HEK293 (cell line): Measurements from ENCODE around the gene DEDD2.

Source experiments
- CTCF ChIP-seq: fragments of 450-650 bp; formaldehyde crosslinking; IDR thresholded peaks from 2 replicates; pipeline ENCODE4 v1.5.1; 2016; ENCODE audit warnings: missing biosample characterization, missing genetic modification characterization
- HOXC10 ChIP-seq: sonication (generic); formaldehyde crosslinking; IDR thresholded peaks from 2 replicates; pipeline ENCODE4 v1.8.1; 2023; ENCODE audit warnings: mild to moderate bottlenecking, missing genetic modification reagents
- HOXD13 ChIP-seq: sonication (generic); formaldehyde crosslinking; IDR thresholded peaks from 2 replicates; pipeline ENCODE4 v1.8.0; 2022; ENCODE audit warnings: missing genetic modification reagents, borderline replicate concordance
- PRDM1 ChIP-seq: fragments of 450-650 bp; formaldehyde crosslinking; IDR thresholded peaks from 2 replicates; pipeline ENCODE4; 2016; ENCODE audit warnings: missing biosample characterization, missing genetic modification characterization
- PRDM10 ChIP-seq: fragments of 450-650 bp; formaldehyde crosslinking; IDR thresholded peaks from 2 replicates; pipeline ENCODE4 v1.5.1; 2016; ENCODE audit warnings: missing biosample characterization, missing genetic modification characterization
- SCRT1 ChIP-seq: fragments of 450-650 bp; formaldehyde crosslinking; IDR thresholded peaks from 2 replicates; pipeline ENCODE4 v1.5.1; 2016; ENCODE audit warnings: missing biosample characterization, missing genetic modification characterization, borderline replicate concordance
- YY1 ChIP-seq: fragments of 450-650 bp; formaldehyde crosslinking; IDR thresholded peaks from 2 replicates; pipeline ENCODE4 v1.5.1; 2018; ENCODE audit warnings: missing biosample characterization, missing genetic modification characterization
- ZBTB49 ChIP-seq: fragments of 450-650 bp; formaldehyde crosslinking; IDR thresholded peaks from 2 replicates; pipeline ENCODE4 v1.5.1; 2016; ENCODE audit warnings: missing biosample characterization, missing genetic modification characterization, low read depth
- ZFP69B ChIP-seq: fragments of 450-650 bp; formaldehyde crosslinking; IDR thresholded peaks from 2 replicates; pipeline ENCODE4 v1.5.1; 2016; ENCODE audit warnings: missing biosample characterization, missing genetic modification characterization
- ZNF114 ChIP-seq: fragments of 450-650 bp; formaldehyde crosslinking; IDR thresholded peaks from 2 replicates; pipeline ENCODE4 v1.5.0; 2017; ENCODE audit warnings: missing biosample characterization, missing genetic modification characterization
- ZNF133 ChIP-seq: fragments of 450-650 bp; formaldehyde crosslinking; IDR thresholded peaks from 2 replicates; pipeline ENCODE4 v1.5.1; 2016; ENCODE audit warnings: missing biosample characterization, missing genetic modification characterization
- ZNF140 ChIP-seq: fragments of 450-650 bp; formaldehyde crosslinking; IDR thresholded peaks from 2 replicates; pipeline ENCODE4 v1.5.1; 2016; ENCODE audit warnings: missing biosample characterization, missing genetic modification characterization
- ZNF175 ChIP-seq: fragments of 450-650 bp; formaldehyde crosslinking; IDR thresholded peaks from 2 replicates; pipeline ENCODE4 v1.5.1; 2016; ENCODE audit warnings: missing biosample characterization, missing genetic modification characterization
- ZNF26 ChIP-seq: fragments of 450-650 bp; formaldehyde crosslinking; IDR thresholded peaks from 2 replicates; pipeline ENCODE4 v1.5.1; 2016; ENCODE audit warnings: missing biosample characterization, missing genetic modification characterization
- ZNF280C ChIP-seq: fragments of 450-650 bp; formaldehyde crosslinking; IDR thresholded peaks from 2 replicates; pipeline ENCODE4 v1.5.1; 2016; ENCODE audit warnings: missing biosample characterization, missing genetic modification characterization
- ZNF391 ChIP-seq: fragments of 450-650 bp; formaldehyde crosslinking; IDR thresholded peaks from 2 replicates; pipeline ENCODE4 v1.5.1; 2016; ENCODE audit warnings: low read depth, missing biosample characterization, missing genetic modification characterization, borderline replicate concordance
- ZNF521 ChIP-seq: fragments of 450-650 bp; formaldehyde crosslinking; IDR thresholded peaks from 2 replicates; pipeline ENCODE4 v1.5.1; 2017; ENCODE audit warnings: missing biosample characterization, mild to moderate bottlenecking, missing genetic modification characterization
- ZNF555 ChIP-seq: fragments of 450-650 bp; formaldehyde crosslinking; conservative IDR thresholded peaks from 2 replicates; pipeline ENCODE4 v1.5.1; 2017; ENCODE audit warnings: missing biosample characterization, mild to moderate bottlenecking, missing genetic modification characterization, inconsistent platforms
- ZNF600 ChIP-seq: fragments of 450-650 bp; formaldehyde crosslinking; IDR thresholded peaks from 2 replicates; pipeline ENCODE4 v1.5.1; 2016; ENCODE audit warnings: missing biosample characterization, missing genetic modification characterization
- ZNF624 ChIP-seq: fragments of 450-650 bp; formaldehyde crosslinking; IDR thresholded peaks from 2 replicates; pipeline ENCODE4 v1.5.1; 2017; ENCODE audit warnings: missing biosample characterization, missing genetic modification characterization
- ZNF660 ChIP-seq: fragments of 450-650 bp; IDR thresholded peaks from 2 replicates; pipeline ENCODE4 v1.5.1; 2018; ENCODE audit warnings: missing biosample characterization, mild to moderate bottlenecking, missing genetic modification characterization
- ZNF692 ChIP-seq: fragments of 450-650 bp; formaldehyde crosslinking; IDR thresholded peaks from 2 replicates; pipeline ENCODE4 v1.5.1; 2016; ENCODE audit warnings: missing biosample characterization, missing genetic modification characterization
- ZNF701 ChIP-seq: fragments of 450-650 bp; formaldehyde crosslinking; IDR thresholded peaks from 2 replicates; pipeline ENCODE4 v1.5.1; 2016; ENCODE audit warnings: missing biosample characterization, missing genetic modification characterization
- ZNF76 ChIP-seq: fragments of 450-650 bp; formaldehyde crosslinking; IDR thresholded peaks from 2 replicates; pipeline ENCODE4; 2016; ENCODE audit warnings: low read depth, missing biosample characterization, missing genetic modification characterization, borderline replicate concordance

The DEDD2 gene

GRCh38 chr19:42254850-42255765 is 37.6 kb upstream of the DEDD2 start, which contains the start of gene ERF (continued):
- TF ChIP-seq CTCF (tag by site-specific recombination) (no peak), ZNF624 (tag by site-specific recombination) (no peak), PRDM10 (peak; percentile 98; the same call in 1 of the 2 replicates), ZNF26 (tag by site-specific recombination) (no peak), ZBTB49 (tag by site-specific recombination) (no peak), ZNF140 (tag by site-specific recombination) (no peak), ZNF660 (tag by site-specific recombination) (peak; percentile 74), ZNF175 (tag by site-specific recombination) (no peak), ZNF280C (tag by site-specific recombination) (no peak), ZNF391 (no peak), ZNF76 (tag by site-specific recombination) (no peak), HOXD13 (CRISPR knock-in tag) (no peak), ZNF555 (tag by site-specific recombination) (no peak), YY1 (tag by site-specific recombination) (no peak), PRDM1 (tag by site-specific recombination) (no peak), ZFP69B (tag by site-specific recombination) (no peak), ZNF692 (tag by site-specific recombination) (peak; percentile 22; the same call in 1 of the 2 replicates), ZNF600 (no peak), ZNF114 (tag by site-specific recombination) (no peak), HOXC10 (no peak), SCRT1 (no peak), ZNF701 (tag by site-specific recombination) (no peak), ZNF133 (tag by site-specific recombination) (no peak), ZNF521 (no peak)
